HuH-7.5 (cell line): ENCODE measurements around the gene COX10.
A peak's percentile ranks its signal among the peaks of the same experiment; 100 is the strongest.
"Not testable (repeated sequence)": the region's sequence is repeated elsewhere in the genome, so short reads cannot be mapped to it uniquely, and the experiment has no call there.

Experiments
- DNase-seq: peaks from one replicate; pipeline ENCODE4 v3.0.0; 2011; ENCODE audit warnings: low spot score

Gene COX10

DNA sequence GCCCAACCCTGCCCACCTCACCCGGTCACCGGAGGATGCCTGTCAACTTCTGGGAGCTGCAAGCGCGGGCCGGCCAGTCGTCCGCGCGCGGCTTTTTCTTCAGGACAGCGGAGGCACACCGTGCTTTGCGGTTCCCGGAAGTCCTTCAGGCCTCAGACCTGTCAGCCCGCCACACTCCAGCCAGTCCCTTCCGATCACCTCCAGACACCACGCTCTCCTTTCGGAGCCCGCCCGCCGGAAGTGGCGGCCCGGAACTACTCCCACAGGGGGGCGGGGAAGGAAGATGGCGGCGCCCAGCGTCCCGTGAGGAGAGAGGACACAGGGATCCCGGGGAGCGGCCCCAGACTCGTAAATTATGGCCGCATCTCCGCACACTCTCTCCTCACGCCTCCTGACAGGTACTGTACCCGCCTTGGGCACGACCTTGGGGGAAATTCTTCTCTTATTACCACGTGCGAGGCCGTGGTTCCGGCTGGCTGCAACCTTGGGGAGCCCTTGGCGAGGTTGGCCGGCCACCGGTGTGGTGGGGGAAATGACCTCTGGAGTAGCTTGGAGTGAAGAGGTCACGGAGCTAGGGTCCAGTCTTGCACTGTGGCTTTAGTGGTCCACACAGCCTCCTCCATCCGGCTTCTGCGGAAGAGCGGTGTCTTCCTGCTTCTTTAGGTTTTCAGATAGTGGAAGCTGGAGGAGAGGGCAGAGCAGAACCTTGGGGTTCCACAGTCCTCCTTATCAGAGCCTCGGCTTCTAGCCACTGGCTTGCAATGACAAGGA is at the start of gene COX10:
COX10 (plus strand) TSS at position 254 of the 771 bp plus-strand sequence; CDS start at position 356, 102 bp downstream.
- DNase-seq: peak; percentile 45

DNA sequence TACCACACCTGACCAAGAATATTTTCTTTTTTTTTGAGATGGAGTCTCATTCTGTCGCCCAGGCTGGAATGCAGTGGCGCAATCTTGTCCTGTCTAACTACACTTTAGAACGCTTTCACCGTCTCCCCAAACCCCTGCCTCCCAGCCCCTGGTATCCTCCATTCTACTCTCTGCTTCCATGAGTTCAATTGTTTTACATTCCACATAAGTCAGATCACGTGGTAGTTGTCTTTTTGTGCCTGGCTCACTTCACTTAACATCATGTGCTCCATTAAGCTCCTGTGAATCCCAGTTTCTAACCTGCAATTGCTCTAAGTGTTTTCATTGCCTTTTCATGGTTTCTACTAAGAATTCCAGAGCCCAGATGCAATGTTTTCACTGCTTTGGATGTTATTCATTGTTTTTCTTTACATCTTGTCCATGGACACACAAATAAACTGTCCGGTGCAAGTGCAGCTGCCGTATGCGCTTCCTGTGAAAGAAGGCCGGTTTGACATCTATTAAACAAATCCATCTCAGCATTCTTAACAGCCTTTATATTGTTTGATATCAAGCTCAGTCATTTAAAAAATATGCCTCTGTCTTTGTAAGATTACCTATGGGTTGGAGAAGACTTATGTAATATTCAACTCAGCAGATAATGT is 47.5 kb upstream of the COX10 start:
- DNase-seq: not testable (repeated sequence)

DNA sequence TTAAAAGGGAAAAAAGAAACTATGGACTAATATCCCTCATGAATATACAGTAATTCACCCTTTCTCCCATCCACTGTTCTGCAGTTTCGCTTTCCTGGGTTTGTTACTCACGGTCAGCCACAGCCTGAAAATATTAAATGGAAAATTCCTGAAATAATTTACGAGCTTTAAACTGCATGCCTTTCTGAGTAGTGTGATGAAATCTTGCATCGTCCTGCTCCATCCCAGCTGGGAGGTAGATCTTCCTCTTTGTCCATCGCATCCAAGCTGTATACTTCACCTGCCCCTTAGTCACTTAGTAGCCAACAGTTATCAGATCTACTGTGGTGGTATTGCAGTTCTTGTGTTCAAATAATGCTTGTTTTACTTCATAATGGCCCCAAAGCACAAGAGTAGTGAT is 39.5 kb upstream of the COX10 start:
- not testable (repeated sequence) for DNase-seq

DNA sequence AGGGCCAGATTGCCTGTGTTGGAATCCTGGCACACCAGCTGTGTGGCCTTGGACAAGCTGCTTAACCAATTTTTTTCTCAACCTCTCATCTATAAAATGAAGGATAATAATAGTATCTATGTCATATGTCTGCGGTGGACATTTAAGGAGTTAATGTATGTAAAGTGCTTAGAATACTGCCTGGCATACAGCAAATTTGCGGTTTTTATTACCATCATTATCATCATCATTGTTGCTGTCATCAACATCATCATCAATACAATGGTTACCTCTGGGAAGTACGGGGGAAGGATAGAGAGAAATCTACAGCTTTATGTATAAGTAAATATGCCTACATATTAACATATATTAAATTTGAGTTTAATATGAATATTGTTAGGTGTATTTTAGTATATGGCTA is 37.1 kb upstream of the COX10 start:
- no peak for DNase-seq

DNA sequence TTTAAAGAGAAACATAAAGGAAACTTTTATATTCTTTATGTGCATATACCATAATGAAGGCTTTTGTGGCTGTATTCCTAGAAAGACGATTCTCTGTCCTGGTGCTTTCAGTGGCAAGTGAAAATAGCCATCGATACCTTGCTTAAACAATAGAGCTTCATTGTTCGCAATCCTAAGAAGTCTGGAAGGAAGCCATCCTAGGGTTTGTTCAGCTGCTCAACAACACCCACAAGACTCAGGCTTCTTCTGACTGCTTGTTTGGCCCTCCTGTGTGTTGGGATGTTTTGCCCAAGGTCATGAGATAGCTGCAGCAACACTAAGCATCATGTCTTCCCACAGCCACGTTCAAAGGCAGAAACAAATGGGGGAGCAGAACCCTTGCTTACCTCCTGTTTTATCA is 36.1 kb upstream of the COX10 start:
- no peak for DNase-seq

DNA sequence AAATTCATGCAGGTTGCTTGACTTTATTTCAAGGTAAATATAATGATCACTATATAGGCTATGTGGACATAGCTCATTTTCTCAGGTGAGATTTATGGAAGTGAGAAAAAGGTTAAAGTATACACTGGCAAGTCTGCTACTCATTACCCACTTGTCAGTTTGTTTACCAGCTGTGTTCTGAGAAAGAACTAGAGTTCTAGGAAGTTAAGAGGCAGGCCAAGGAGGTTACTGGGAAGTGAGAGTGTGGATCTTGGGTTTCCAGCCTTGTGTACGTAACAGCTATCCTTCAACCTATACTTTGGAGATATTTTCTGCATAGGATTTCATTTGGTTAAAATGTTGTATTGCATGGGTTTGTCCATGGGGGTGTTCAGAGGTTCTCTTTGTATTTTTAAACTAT is 31.9 kb upstream of the COX10 start:
- DNase-seq: no peak

DNA sequence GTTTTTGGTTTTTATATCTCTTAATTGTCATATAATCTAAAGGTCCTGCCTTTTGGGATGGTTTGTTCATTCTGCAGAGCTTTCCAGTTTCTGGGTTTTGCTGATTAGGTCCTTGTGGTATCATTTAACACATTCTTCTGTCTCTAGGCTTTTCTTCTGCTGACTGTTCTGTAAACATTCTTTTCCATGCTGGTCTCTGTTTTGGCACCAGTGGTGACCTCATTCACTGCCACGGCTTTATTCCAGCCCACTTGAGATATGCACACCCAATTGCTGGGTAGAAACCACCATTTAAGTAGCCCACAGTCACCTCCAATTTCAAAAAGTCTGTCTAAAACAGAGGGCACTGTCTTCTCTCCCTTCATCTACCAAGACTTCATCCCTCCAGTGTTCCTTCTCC is 31.1 kb upstream of the COX10 start:
- no peak for DNase-seq

DNA sequence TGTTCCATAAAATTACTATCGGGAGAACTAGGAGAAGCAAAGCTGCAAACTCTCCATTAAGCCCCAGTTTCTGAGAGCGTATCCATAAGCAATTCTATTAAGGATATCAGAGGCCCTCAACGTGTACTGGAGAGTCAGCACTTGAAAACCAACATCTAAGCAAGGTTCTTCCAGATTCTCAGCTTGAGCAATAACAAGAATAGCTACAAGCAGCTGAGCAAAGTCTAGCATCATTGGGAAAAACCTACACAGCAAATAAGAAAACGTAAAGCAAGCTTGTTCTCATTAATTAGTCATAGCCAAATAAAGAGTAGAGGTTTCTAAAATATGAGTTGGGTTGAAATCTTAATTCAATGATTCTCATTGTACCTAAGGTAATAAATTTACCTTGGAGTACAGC is 26.9 kb upstream of the COX10 start:
- no peak for DNase-seq

DNA sequence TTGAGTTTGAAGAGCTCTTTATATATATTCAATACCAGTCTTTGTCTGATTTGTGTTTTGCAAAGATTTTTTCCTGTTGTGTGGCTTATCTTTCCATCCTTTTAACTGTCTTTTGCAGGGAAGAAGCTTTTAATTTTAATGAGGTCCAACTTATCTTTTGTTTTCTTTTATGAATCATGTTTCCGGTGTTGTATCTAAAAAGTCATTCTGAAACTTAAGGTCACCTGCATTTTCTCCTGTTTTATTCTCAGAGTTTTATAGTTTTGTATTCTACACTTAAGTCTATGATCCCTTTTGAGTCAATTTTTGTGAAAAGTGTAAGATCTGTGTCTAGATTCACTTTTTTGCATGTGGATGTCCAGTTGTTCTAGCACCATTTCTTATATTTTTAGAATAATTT is 24.6 kb upstream of the COX10 start:
- DNase-seq: no peak

DNA sequence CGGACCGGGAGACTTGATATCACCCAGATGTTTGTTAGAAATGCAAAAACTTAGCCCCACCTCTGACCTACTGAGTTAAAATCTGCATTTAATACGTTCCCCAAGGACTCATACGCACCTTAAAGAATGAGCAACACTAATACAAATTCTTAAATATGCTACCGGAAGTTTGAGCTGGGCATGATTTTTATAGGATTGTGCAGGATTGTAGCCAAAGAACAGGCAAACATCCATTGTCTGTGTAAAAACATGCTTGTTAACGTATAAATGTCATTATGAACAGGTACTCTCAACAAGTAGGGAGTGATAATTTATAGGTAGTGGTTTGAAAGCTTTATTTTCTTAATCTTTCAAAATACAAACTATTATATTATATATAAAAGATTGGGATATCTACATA is 22.3 kb upstream of the COX10 start:
- no peak for DNase-seq

DNA sequence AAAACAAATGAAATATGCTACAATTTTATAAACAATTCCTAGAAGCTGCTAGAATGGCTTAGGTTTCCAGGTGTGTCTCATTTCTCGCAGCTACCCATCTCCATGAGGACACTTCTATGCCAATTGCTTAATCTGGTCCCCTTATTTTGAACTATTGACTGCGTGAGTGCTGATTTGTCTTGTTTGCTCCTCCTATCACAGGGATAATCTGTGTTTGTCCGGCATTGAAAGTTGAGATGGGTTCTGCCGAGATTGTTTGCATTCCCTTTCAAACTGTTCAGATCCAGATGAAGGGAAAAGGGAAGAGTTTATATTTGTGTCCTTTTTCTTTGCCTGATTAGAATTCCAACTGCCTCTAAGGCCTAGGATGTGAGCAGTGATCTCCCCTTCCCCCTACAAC is 21.7 kb upstream of the COX10 start:
- DNase-seq: no peak

DNA sequence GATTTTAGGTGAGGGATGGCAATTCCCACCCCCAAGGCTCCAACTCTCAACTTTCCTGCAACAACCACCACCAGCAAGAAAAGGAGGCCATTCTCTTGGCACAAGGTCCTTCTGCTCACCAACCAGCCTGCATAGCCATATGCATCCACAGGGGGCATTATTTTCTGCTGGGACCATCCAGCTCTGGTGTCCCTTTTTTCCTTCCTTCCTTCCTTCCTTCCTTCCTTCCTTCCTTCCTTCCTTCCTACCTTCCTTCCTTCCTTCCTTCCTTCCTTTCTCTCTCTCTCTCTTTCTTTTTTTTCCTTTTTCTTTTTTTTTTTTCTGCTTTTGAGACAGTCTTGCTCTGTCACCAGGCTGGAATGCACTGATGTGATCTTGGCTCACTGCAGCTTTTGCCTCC is 21.1 kb upstream of the COX10 start:
- DNase-seq: no peak

DNA sequence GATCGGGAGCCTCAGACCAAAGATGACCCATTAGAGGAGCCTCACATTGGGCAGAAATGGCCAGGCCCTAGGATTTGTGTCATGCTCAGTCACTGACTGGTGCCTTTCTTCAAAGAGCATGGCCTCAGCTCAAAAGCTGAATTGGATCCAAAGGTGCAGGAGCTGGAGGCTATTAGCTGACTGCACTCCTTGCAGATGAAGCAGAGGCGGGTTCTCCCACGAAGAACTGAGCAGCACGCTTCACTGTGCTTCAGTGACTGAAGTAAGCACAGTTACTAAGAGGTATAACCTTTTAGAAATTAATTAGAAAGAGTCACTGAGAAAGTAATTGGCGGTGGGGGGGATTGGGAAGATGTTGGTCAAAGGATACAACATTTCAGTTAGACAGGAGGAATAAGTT is 18.7 kb upstream of the COX10 start:
- no peak for DNase-seq

DNA sequence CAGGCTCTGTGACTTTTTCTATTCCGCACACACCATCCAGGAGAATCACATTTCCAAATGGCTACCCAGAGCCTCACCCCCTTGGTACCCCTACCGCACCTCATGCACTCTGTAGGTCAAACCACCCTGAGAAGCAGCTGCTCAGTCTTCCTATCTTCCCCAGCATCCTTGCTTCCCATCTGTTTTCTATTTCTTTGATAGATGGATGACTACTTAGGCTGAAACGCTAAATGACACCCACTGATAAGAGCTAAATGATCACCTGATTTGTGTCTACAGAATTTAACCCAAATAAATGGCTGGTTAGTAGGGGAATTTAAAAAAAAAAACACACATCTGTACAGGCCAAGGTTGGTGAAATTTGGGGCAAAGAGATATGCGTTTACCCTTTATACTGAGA is 17.6 kb upstream of the COX10 start:
- DNase-seq: no peak

DNA sequence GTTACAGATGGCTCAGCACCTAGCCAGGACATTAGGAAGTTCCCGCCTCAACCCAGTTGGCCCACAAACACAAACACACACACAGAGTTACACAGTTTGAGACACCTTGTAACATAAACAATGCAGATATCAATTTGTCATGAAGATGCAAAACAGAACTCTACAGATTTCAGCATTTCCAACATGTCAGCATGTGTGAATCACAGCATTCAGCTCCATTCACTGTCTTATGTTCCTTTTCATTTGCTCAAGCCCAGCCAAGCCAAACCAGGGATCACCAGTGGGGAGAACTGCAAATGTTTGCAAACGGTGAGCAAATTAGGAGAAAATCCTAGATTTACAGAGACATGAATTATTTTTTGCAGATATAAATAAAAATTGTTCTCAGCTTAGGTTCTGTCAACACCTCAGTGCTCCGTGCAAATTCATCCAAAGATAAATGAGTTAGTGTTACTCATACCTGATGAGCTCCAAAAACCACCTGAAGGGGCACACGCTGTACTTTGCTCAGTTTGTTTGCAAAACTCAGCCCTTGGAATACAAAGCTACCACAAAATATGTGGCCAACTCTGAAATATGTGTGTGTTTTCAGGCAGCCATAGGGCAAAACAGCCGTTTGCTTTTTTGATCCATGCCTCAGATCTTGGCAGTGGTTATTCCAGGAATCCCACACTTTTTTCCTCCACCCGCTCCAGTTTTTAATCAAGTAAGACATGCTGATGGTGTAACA is 16.3 kb upstream of the COX10 start:
- no peak for DNase-seq

DNA sequence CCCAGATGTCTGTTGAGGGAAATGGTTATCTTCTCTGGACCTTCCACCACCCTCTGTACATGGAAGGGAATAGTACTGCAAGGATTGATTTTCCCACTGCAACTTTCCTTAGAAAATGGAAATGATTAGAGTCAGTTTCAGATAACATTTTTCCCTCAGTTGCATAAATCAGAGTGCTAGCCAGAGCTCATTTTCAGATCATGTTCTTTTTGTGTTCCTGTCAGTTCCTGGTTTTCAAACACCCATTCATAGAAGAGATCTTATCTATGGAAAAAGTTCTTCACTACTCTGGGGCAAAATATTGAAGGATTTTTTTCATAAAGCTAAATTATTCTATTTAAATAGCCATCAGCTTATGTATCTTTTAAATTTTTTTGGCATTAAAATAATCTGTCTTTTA is 11.7 kb upstream of the COX10 start:
- no peak for DNase-seq

DNA sequence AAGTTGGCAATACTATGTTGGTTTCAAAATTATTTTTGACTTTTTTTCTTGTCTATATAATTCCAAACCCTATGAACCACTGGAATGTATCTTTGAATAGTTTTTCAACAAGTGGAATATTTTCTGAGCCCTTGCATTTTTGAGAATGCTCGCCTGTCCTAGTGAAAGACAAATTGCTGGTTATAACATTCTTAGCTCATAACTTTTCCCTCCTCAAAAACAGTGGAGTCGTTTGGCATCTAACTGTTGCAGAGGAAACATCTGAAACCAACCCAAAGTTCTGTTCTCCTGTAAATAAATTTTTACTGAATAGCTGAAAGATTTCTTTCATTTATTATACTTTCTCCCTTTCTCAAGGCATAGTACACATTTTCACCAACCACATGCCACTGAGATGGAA is 11.3 kb upstream of the COX10 start:
- DNase-seq: no peak

DNA sequence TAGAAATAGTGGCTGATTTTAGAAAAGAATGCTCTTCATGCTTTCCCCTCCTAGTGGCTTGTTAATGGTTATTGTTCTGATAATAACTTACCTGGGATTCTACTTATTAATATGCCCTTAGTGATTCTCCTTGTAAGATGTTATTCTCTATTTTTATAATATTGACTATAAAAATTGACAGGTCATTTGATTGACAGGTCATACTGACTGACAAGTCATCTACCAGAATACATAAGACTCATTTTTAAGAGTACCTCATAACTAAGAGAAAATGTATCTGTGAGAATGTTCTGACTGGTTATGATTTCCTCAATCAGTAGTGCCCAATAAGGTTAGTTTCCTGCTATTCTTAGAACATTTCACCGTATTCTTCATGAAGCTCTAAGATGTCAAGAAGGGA is 8.6 kb upstream of the COX10 start:
- no peak for DNase-seq

DNA sequence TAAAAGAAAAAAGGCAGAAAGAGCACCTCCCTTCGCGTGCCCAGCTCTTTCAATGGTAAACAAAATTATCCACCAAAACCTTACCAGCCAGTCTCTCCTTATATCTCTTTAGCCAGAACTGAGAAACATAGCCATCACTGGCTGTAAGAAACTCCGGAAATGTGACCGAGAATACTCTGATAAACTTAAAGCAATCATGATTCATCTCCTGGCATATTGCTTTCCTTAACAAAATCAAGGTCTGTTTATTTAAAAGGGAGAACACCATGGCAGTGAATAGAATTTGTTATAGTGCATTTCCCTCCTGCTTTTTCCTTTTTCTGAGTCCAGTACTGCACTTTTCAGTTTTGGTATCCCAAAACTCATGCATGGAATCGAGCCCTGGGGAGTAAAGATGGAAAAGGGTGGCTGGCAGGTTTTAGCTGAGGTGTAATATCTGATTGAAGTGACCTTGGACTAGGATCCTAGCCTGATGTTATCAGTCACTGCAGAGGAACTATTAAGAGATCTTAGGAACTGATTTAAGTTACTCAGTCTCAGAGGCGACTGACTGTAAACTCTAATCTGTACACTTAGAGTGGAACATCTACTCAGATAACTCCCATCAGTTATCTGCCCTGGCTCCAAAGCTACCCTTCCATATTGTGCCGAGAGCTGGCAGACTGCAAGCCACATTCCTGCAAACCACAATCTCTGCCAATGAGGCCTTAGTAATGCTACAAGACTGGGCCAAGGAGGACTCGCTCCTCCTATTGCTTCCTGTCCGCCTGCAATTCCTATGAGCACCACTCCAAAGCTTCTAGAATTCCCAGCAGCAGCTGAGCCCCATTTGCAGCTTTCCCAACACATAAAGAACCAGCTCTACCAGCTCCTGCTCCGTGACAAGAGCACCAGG is 7.4 kb upstream of the COX10 start:
- no peak for DNase-seq

DNA sequence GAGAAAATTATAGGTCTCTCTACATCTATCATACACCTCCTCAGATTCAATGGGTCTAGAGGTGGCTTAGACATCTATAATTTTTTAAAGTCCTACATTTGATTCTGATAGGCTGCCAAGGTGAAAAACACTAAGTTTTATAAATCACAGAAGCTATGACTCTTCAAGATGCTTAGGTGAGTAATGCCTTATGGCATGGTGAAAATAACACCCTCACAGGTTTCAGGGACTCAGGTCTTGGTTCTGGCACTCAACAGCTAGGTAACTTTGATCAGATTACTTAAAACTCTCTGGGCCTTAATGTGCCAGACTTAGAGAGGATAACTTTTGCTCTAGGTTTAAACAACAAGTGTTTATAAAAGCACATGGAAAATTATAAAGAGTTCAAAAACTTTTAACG is 2.0 kb upstream of the COX10 start:
- DNase-seq: no peak

DNA sequence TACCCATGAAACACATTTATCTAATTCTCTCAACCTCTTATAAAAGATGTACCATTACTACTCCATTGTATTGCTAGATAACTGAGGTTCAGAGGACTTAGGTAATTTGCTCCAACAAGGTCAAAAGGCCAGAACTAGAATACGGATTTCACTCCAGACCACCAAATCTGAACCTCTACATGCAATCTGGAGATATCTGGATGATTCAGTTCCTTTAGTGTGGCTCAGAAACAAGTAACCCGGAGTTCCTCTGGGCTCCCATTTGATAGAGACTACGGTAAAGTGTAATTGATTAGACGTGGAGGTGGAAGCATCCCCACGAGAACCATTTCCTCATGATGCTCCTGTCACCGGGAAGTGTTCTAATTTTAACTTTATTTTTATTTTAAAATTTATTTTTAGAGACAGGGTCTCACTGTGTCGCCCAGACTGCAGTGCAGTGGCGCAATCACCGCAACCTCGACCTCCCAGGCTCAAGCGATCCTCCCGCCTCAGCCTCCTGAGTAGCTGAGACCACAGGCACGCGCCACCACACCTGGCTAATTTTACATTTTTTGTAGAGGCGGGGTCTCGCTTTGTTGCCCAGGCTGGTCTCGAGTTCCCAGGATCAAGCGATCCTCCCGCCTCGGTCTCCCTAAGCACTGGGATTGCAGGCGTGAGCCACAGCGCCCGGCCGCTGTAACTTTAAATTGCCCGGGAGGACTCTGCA is 608 bp upstream of the COX10 start:
- no peak for DNase-seq
